GM19395 (cell line): ENCODE results near the gene RNF11.

ENCODE experiments used
- ATAC-seq: cut with Tn5 transposase; IDR thresholded peaks from one replicate; pipeline ENCODE4 v1.9.1; 2021; ENCODE audit warnings: mild to moderate bottlenecking, moderate library complexity; ENCODE audit not compliant: unreplicated experiment

RNF11 gene

DNA sequence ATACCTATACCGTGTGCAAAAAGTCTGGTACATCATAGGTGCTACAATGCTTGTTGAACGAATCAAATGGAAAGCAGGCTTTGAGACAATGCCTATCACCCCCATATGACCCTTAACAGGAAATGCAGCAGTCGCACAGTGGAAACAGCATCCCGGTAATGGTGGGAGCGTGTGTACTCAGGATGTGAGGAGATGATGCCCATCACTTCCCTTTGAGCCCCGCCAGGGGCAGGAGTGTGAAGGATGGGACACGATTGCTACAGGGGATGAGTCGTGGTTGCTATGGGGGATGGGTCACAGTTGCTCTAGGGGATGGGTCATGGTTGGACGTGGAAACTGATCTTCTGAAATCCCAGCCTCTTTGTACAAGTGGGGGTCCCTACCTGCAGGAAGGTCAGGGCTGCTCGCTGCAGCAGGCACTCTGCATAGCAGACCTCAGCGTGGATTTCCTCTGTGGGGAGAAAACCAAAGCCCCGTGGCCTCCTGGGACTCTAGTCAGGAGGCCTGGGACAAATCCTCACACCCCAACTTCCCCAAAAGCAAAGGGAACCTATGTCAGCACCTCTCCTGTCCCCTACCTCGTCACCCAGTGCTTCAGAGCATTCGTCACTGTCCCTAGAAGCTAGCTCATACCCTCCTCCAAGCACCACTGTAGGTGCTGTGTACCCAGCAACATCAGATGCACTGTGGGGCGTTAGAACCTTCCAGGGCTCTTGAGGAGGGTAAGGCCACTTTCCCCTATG lies 75.0 kb downstream of the RNF11 start:
- ATAC-seq: no peak

DNA sequence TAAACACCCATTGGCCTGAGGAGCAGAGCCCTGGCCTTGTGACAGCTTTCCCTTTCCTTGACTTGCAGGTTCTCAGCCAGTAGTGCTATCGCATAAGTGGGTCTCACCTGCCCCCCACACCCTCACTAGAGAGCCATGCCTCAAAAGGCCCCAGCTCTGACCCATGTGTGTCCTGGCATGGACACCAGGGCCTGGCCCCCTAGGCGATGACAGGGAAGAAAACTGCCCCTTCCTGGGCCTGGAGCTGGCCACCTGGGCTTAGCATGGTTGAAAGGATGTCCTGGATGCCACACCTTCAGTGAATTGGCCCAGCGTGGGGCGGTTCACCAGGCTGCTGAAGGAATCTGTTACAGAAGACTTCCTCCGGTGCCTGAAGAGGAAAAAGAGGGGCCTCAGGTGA lies 75.8 kb downstream of the RNF11 start:
- no peak for ATAC-seq

DNA sequence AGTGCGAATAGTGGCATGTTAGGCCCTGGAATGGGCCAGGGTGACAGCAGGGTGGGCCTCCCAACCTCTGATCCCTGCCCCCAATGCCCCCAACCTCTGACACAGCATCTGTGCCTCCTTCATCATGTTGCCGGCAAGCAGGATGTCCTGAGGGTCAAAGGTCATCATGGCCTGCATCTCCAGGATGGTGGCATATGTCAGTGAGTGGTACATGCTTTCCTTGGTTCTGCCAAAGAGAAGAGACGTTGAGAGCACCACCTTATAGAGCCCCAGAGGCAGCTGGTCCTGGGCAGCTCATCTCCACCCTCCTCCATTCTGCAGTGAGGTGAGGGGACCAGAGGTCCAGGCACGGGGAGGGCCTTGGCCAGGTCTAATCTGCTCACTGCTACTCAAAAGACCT lies 76.6 kb downstream of the RNF11 start:
- ATAC-seq: no peak

DNA sequence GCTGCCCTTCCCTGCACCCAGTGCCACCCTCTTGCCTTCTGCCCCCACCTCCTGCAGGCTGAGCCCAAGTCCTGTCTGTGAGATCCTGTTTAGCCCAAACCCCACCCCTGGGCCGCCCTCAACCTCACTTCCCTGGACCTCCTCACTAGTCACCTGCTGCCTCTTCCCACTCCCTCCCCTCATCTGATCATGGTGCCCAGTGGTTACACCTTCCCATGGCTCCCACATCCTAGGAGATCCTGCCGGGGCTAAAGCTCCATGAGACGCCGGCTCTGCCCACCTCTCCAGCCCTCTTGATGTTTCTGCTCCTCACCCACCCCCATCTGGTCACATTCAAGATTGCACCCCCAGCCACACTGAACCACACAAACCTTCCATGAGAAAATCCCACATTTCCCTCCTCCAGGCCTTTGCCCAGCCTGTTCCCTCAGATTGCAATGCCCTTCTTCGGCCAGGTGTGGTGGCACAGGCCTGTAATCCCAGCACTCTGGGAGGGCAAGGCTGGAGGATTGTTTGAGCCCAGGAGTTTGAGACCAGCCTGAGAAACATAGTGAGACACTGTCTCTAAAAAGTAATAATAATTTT lies 77.3 kb downstream of the RNF11 start:
- ATAC-seq: no peak

DNA sequence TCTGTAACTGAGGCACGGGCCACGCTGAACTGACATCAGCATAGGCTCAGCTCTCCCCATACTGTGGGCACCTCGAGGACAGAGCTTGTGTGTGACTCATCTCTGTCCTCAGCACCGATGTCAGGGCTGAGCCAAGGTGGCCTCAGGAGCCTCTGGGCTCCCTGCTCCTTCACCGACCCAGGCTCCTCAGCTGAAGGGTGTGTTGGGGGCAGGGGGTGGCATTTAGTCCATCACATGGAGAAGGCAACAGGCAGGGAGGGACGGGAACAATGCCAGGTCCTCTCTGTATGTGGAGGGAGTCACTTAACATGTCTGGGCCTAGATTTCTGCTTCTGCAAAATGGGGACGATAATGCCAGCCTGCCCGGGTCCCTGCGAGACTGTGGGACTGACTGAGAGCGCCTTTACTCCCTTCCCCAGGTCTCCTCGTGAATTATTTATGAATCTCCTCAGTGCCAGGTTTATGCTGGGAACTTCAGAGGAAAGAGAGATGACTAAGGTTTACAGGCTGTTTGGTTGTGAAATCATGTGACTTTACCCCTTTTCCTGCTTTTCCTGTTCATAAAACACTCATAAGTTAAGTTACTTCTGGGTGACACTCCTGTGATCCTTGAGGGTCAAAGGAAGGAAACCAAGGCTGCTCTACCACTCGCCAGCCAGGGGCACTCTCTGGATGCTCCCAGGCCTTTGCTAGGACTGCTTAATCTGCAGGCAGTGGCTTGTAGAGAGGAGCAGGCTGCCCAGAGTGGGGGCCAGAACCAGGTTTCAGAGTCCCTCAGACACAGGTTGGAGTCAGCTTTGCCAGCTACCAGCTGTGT lies 78.1 kb downstream of the RNF11 start:
- ATAC-seq: no peak

DNA sequence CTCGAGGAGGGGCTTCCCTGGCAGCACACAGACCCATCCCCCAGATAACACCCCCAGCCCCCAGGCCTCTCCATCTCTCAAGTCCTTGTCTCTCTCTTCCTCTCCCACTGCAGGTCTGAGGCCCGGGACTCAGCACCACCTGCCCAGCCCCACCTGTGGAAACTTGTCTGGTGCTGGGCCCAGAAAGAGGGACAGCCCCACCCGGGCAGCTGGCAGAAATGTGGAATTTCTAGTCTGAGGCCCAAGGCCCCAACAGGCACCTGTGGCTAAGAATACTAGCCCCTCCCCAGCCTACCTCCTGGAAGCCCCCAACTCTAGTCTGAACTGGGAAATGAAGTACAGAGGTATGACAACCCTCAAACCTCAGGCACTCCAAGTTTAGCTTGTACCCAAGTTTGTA lies 78.9 kb downstream of the RNF11 start:
- no peak for ATAC-seq

DNA sequence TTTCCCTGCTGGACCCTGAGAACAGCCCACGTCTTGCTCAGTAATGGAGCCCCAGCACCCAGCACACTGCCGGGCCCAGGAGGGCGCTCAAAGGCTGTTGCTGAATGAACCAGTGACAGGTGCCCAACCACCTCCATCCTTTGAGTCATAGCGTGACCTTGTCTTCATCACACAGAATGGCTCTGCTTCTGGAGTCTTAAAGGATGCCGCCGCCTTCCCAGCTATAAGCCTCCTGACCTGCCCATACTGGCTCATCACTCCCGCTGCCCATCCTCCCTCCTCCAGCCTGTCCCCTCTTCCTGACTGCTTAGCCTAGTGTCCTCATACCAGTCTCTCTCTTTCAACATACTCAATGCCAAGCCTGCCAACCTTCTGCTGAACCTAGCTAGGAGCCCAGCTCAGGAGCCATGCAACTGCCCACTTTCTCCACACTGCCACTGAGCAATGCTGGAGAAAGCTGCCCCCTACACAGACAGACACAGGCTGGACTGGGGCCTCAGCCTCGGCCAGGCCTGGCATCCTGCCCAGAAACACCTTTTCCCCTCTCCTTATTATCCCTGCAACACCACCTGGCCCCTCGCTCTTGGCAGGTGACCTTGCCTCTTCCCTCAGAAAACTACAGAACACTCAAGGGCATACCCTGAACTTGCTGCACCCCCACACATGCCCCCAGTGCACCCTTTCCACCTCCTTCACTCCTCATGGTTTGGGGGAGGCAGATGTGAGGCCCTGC lies 80.2 kb downstream of the RNF11 start:
- no peak for ATAC-seq

DNA sequence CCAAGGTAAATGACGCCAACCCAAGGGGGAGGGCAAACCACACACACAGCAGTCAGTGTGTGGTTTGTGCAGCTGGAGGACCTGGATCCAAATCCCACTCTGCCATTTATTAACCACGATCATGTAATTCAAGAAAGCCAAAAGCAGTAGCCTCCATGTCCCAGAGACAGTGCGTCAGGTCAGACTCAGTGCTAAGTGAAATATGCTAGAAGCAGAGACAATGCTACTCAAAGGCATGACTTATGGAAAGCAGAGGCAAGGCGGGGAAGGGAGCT lies 80.7 kb downstream of the RNF11 start:
- ATAC-seq: no peak

DNA sequence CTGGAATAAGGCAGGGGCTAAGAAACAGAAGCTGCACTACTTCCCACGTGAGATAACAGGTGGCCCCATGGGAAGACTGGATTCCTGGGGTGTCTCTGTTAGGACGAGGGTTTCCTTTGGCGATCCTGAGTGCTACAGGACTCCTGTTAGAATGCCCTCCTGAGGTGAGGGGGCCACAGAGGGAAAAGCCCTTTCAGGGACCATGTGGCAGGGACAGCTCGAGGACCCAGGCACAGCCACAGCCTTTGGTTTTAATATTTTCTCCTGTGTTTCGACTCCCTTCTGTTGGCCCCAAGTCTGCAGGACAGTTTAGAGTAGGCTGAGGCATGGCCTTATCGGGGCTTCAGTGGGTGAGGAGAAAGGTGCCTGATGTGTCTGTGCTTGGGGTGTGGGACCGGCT lies 81.7 kb downstream of the RNF11 start:
- no peak for ATAC-seq

DNA sequence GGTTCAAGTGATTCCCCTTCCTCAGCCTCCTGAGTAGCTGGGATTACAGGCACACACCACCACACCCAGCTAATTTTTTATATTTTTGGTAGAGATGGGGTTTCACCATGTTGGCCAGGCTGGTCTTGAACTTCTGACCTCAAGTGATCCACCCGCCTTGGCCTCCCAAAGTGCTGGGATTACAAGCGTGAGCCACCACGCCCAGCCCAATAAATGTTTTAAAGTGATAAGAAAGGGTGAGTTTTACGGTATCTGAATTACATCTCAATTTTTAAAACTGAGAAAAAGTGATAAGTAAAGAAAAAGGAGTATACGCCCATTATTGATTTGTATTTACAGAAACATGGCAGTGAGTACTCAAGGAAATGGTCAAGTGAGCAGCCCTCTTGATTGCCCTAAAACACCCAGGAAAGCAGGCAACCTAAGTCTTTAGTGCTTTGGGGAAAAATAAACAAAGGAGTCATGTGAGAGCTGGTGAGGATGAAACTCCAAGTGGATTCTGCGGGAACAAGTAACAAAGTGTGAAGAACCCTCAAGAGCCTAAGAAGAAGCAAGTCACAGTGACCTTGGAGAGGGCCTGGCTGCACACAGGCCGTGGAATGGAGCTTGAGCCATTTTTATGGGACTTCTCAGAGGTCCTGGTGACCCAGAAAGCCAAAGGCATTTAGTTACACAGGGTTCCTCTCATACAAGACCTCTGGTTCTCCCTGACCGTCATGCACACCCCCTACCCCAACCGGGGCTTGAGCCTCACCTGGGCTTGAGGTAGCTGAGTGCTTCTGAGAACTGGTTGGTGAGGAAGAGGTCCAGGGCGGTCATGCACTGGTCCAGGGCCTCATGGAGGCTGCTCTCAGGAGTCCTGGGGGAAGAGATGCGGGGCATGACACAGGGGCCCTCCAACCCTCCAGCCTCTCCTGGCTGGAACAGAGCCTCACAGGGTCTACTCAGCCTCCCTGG lies 85.2 kb downstream of the RNF11 start:
- no peak for ATAC-seq

DNA sequence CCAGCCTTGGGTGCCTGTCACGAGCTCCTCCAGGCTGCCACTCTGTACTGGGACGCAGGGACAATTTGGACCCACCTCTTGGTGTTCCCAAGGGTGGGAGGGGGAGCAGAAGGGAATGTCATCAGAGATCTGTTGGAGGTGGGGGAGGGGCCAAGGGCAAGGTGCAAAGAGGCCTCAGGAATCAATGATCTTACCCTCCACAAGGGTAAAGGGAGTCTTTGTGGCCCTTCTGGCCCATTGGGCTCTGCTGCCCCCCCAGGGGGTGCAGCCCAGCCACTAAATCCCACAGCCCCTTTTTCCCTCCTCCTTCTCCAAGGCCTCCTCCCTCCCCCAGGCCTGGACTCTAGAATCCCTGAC lies 85.8 kb downstream of the RNF11 start:
- ATAC-seq: no peak

DNA sequence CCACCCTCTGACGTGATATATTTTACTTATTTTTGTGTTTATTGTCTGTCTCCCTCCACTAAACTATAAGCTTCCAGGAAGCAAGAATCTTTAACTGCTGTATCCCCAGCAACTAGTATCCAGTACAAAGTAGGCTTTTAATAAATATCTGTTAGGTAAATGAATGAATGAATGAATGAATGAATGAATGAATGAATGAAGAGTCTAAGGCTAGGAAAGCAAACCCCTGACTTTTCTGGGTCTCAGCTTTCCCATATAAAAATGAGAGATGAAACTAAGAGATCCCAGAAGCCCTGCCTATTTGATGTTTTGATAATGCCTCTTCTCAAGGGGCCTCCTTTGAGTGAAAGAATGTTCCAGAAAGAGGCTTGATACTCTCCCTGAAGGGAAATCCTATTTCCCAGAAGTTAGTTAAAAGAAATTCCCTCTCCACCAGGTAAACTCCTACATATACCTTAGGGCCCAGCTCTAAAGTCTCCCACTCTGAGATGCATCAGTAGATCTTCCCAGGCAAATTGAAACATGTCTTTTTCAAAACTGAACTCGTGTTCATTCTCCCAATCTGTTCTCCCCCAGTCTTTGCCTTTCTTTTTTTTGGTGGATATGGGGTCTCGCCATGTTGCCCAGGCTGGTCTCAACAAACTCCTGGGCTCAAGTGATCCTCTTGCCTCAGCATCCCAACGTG lies 86.5 kb downstream of the RNF11 start:
- ATAC-seq: no peak
